Measurements from ENCODE around the gene ZDHHC8.

Gene ZDHHC8

GRCh38 chr22:20141186-20142077, 9.8 kb downstream of the ZDHHC8 start:
- Mint-ChIP-seq H3K9me3 (no peaks in the 10 kb centered on the region), H3K4me1 (peaks cover 15% of the 10 kb centered on the region), H3K27ac (no peak overlapping the region), H3K27me3 (ENCODE audit: low read depth) (no peaks in the 10 kb centered on the region), H3K4me3 (no peak overlapping the region), H3K36me3 (ENCODE audit: low read depth) (no peaks in the 10 kb centered on the region)
- TF ChIP-seq CTCF (IDR thresholded peaks at IDR 0.05; ENCODE audit: unreplicated experiment in 3 of 3), result no peak

- no peak overlapping the region for H3K4me3 Mint-ChIP-seq
- H3K9me3 Mint-ChIP-seq, result no peaks in the 10 kb centered on the region
- no peak for TF ChIP-seq CTCF (IDR thresholded peaks at IDR 0.05; ENCODE audit: unreplicated experiment in 3 of 3)
- H3K36me3 Mint-ChIP-seq (ENCODE audit: low read depth), result no peaks in the 10 kb centered on the region
- no peak overlapping the region for H3K27ac Mint-ChIP-seq
- H3K27me3 Mint-ChIP-seq (ENCODE audit: low read depth), result no peaks in the 10 kb centered on the region
- peaks cover 10% of the 10 kb centered on the region for H3K4me1 Mint-ChIP-seq
Measured at GRCh38 chr22:20142711-20143621, 11.4 kb downstream of the ZDHHC8 start.

- TF ChIP-seq CTCF (IDR thresholded peaks at IDR 0.05; ENCODE audit: unreplicated experiment in 3 of 3), result no peak
- Mint-ChIP-seq H3K4me1 (peaks cover 5% of the 10 kb centered on the region), H3K9me3 (no peaks in the 10 kb centered on the region), H3K36me3 (ENCODE audit: low read depth) (no peaks in the 10 kb centered on the region), H3K27me3 (ENCODE audit: low read depth) (no peaks in the 10 kb centered on the region), H3K27ac (no peak overlapping the region), H3K4me3 (no peak overlapping the region)
Measured at GRCh38 chr22:20143883-20144665, 12.5 kb downstream of the ZDHHC8 start.

- no peak for TF ChIP-seq CTCF (IDR thresholded peaks at IDR 0.05; ENCODE audit: unreplicated experiment in 3 of 3)
- Mint-ChIP-seq H3K9me3 (no peaks in the 10 kb centered on the region), H3K36me3 (ENCODE audit: low read depth) (no peaks in the 10 kb centered on the region), H3K27ac (no peak overlapping the region), H3K27me3 (ENCODE audit: low read depth) (no peaks in the 10 kb centered on the region), H3K4me3 (no peak overlapping the region), H3K4me1 (peaks cover 5% of the 10 kb centered on the region)
Measured at GRCh38 chr22:20145206-20145831, 13.7 kb downstream of the ZDHHC8 start.

- Mint-ChIP-seq H3K4me3 (no peak overlapping the region), H3K27me3 (ENCODE audit: low read depth) (no peaks in the 10 kb centered on the region), H3K4me1 (peaks cover 5% of the 10 kb centered on the region), H3K36me3 (ENCODE audit: low read depth) (no peaks in the 10 kb centered on the region), H3K9me3 (no peaks in the 10 kb centered on the region), H3K27ac (no peak overlapping the region)
- no peak for TF ChIP-seq CTCF (IDR thresholded peaks at IDR 0.05; ENCODE audit: unreplicated experiment in 3 of 3)
Measured at GRCh38 chr22:20145832-20146223, 14.2 kb downstream of the ZDHHC8 start.

Measured in nephron (organoid).